ENCODE results near the gene ADGRD2. TPM values are rescaled to one million over a fixed set of nuclear protein-coding genes. Genes with fewer than 3 reads are reported as not detected.

ADGRD2 gene
- total and polyA plus RNA-seq, 2 of the 13 experiments (the other 11 are each of a cell fraction or from before 2014, with no cell fraction given): not detected

GRCh38 chr9:124501771-124502320 is 51.6 kb downstream of the ADGRD2 start (continued):
- no peak for TF ChIP-seq CTCF (CRISPR knock-in tag; IDR thresholded peaks at IDR 0.05)
- no peak for TF ChIP-seq ZNF749 (CRISPR knock-in tag; IDR thresholded peaks at IDR 0.05; ENCODE audit: borderline replicate concordance)
- no peak for TF ChIP-seq THAP8 (CRISPR knock-in tag; IDR thresholded peaks at IDR 0.05; ENCODE audit: borderline replicate concordance)
- no peak for TF ChIP-seq ZFY (CRISPR knock-in tag; IDR thresholded peaks at IDR 0.05)
- TF ChIP-seq ZNF670 (CRISPR knock-in tag; IDR thresholded peaks at IDR 0.05; ENCODE audit: borderline replicate concordance): no peak
- TF ChIP-seq SUZ12 (IDR thresholded peaks at IDR 0.05; ENCODE audit: low read depth, low read length): no peak

- BruUV-seq (replicated peaks): no TSS peak
- Histone ChIP-seq H2AFZ (ENCODE audit: low read length) (no peak overlapping the region), H3K4me2 (ENCODE audit: low read depth, low read length) (no peak overlapping the region), H3K4me1 (ENCODE audit: insufficient read depth, low read length) (peaks cover 37% of the 10 kb centered on the region), H3K27me3 (ENCODE audit: control insufficient read depth in 1 of 2, insufficient read depth in 2 of 2, low read length in 2 of 2) (no peaks in the 10 kb centered on the region), H3K27ac (ENCODE audit: extremely low read length, insufficient read depth, low read length) (no peak overlapping the region), H3K79me2 (ENCODE audit: insufficient read depth, low read length) (peaks cover 21% of the 10 kb centered on the region), H3K9ac (ENCODE audit: insufficient read depth, low read depth, low read length) (no peak overlapping the region), H3K4me3 (replicated peaks in 1 of 3; ENCODE audit: insufficient read depth in 1 of 3, low read depth in 2 of 3, low read length in 3 of 3) (no peak overlapping the region), H4K20me1 (ENCODE audit: insufficient read depth, low read length) (no peaks in the 10 kb centered on the region), H3K36me3 (replicated peaks in 1 of 2; ENCODE audit: control insufficient read depth in 1 of 2, insufficient read depth in 2 of 2, low read length in 2 of 2) (peaks cover 10 to 15% of the 10 kb centered on the region in 2 experiments; a peak in 2 of 5 replicates), H3K9me3 (ENCODE audit: low read length) (no peaks in the 10 kb centered on the region)
- WGBS (ENCODE audit: low lambda C conversion rate): 98% methylated on average over 74 of the region's 96 CpGs
- DNase-seq (ENCODE audit: low spot score) (no peak), ATAC-seq (no peak), FAIRE-seq (no peak)
- intact Hi-C loops (cut with micrococcal nuclease; ENCODE audit: unreplicated experiment) (no loop called here), in situ Hi-C loops (cut with HindIII; ENCODE audit: extremely low pct_ligation_motif_present, low pct_unique_long_range_greater_than_20kb) (no loop called here)
- ChIA-PET CTCF (ENCODE audit: low intra/inter-chr PET ratio, low total read pairs) (no interaction called here), POLR2A (interaction anchor here (2.5 kb wide), 1 partner anchor 8 kb away, joined by 7 read pairs; no protein-coding TSS in a partner anchor)
- no peak for TF ChIP-seq ZNF224 (CRISPR knock-in tag; IDR thresholded peaks at IDR 0.05)
- TF ChIP-seq NCOR1 (IDR thresholded peaks at IDR 0.05; ENCODE audit: borderline replicate concordance, low read length): no peak
- TF ChIP-seq RNF2 (conservative IDR thresholded peaks at IDR 0.05; ENCODE audit: low read depth): no peak
- no peak for TF ChIP-seq DR1 (CRISPR knock-in tag; IDR thresholded peaks at IDR 0.05)
- TF ChIP-seq AGO2 (optimal IDR thresholded peaks at IDR 0.05; ENCODE audit: low read depth, low read length): peak; percentile 32
- TF ChIP-seq SRSF9 (IDR thresholded peaks at IDR 0.05; ENCODE audit: borderline replicate concordance, insufficient read depth, low read depth, low read length, poor library complexity, severe bottlenecking): no peak
- TF ChIP-seq ZNF563 (CRISPR knock-in tag; IDR thresholded peaks at IDR 0.05): no peak
- TF ChIP-seq THYN1 (CRISPR knock-in tag; IDR thresholded peaks at IDR 0.05; ENCODE audit: borderline replicate concordance, low read depth): no peak
- TF ChIP-seq HNRNPH1 (optimal IDR thresholded peaks at IDR 0.05; ENCODE audit: low read depth, low read length): no peak
- peak; percentile 55 for TF ChIP-seq RBFOX2 (IDR thresholded peaks at IDR 0.05; ENCODE audit: low read depth, low read length)
These were observed 52.8 kb downstream of the ADGRD2 start for GRCh38 chr9:124502711-124503702.

All from HepG2 (cell line).